ENCODE data around the gene SWT1.
"Not testable (repeated sequence)": the region's sequence is repeated elsewhere in the genome, so short reads cannot be mapped to it uniquely, and the experiment has no call there.

The SWT1 gene

GRCh38 chr1:185227161-185227560, 70.2 kb downstream of the SWT1 start:
- no peak for TF ChIP-seq HDGF (IDR thresholded peaks at IDR 0.05; ENCODE audit: borderline replicate concordance)
- TF ChIP-seq PKNOX1 (IDR thresholded peaks at IDR 0.05) = no peak
- TF ChIP-seq LEF1 (IDR thresholded peaks at IDR 0.05; ENCODE audit: borderline replicate concordance) = no peak
- TF ChIP-seq TARDBP (IDR thresholded peaks at IDR 0.05) = no peak
- ChIA-PET CTCF (no interaction called here), POLR2A (no interaction called here)
- no peak for DNase-seq (ENCODE audit: extremely low spot score)

GRCh38 chr1:185228979-185229378, 72.0 kb downstream of the SWT1 start:
- no peak for TF ChIP-seq ARNT (IDR thresholded peaks at IDR 0.05)
- no peak for TF ChIP-seq FOXM1 (IDR thresholded peaks at IDR 0.05; ENCODE audit: borderline replicate concordance)
- TF ChIP-seq BHLHE40 (IDR thresholded peaks at IDR 0.05; ENCODE audit: borderline replicate concordance) = no peak
- TF ChIP-seq FOXA1 (IDR thresholded peaks at IDR 0.05) = no peak
- TF ChIP-seq SP1 (IDR thresholded peaks at IDR 0.05) = no peak
- no peak for TF ChIP-seq TARDBP (IDR thresholded peaks at IDR 0.05)
- no peak for TF ChIP-seq ZNF384 (IDR thresholded peaks at IDR 0.05)
- TF ChIP-seq SUZ12 (IDR thresholded peaks at IDR 0.05) = no peak
- no peak for TF ChIP-seq FOXK2 (IDR thresholded peaks at IDR 0.05)
- no peak for TF ChIP-seq LEF1 (IDR thresholded peaks at IDR 0.05; ENCODE audit: borderline replicate concordance)
- TF ChIP-seq CTBP1 (IDR thresholded peaks at IDR 0.05; ENCODE audit: borderline replicate concordance) = no peak
- TF ChIP-seq ELF4 (IDR thresholded peaks at IDR 0.05) = no peak
- no peak for TF ChIP-seq NFRKB (IDR thresholded peaks at IDR 0.05)
- no peak for TF ChIP-seq L3MBTL2 (conservative IDR thresholded peaks at IDR 0.05)
- TF ChIP-seq HDGF (IDR thresholded peaks at IDR 0.05; ENCODE audit: borderline replicate concordance) = no peak
- no peak for TF ChIP-seq PKNOX1 (IDR thresholded peaks at IDR 0.05)
- no peak for DNase-seq (ENCODE audit: extremely low spot score)
- CTCF ChIA-PET = no interaction called here
- POLR2A ChIA-PET = no interaction called here

GRCh38 chr1:185229981-185230380, 73.0 kb downstream of the SWT1 start:
- TF ChIP-seq HDGF (IDR thresholded peaks at IDR 0.05; ENCODE audit: borderline replicate concordance) (no peak), FOXA1 (IDR thresholded peaks at IDR 0.05) (no peak), TARDBP (IDR thresholded peaks at IDR 0.05) (no peak), L3MBTL2 (conservative IDR thresholded peaks at IDR 0.05) (no peak), PKNOX1 (IDR thresholded peaks at IDR 0.05) (no peak), SP1 (IDR thresholded peaks at IDR 0.05) (no peak), CTBP1 (IDR thresholded peaks at IDR 0.05; ENCODE audit: borderline replicate concordance) (no peak)
- no peak for DNase-seq (ENCODE audit: extremely low spot score)
- POLR2A ChIA-PET = no interaction called here
- CTCF ChIA-PET = no interaction called here

- no peak for DNase-seq (ENCODE audit: extremely low spot score)
- TF ChIP-seq TARDBP (IDR thresholded peaks at IDR 0.05) (no peak), SUZ12 (IDR thresholded peaks at IDR 0.05) (no peak)
- ChIA-PET POLR2A (no interaction called here), CTCF (interaction anchor here (0.6 kb wide), 1 partner anchor 62 kb away, joined by 3 read pairs; no protein-coding TSS in a partner anchor)
These were observed 75.9 kb downstream of the SWT1 start for GRCh38 chr1:185232874-185233273.

- POLR2A ChIA-PET; CTCF ChIA-PET; DNase-seq (ENCODE audit: extremely low spot score): not testable (repeated sequence)
These were observed 77.2 kb downstream of the SWT1 start for GRCh38 chr1:185234183-185234582.

GRCh38 chr1:185237176-185237575, 80.2 kb downstream of the SWT1 start:
- DNase-seq (ENCODE audit: extremely low spot score); POLR2A ChIA-PET; CTCF ChIA-PET: not testable (repeated sequence)

GRCh38 chr1:185237661-185238060, 80.7 kb downstream of the SWT1 start:
- CTCF ChIA-PET = no interaction called here
- POLR2A ChIA-PET = no interaction called here
- no peak for DNase-seq (ENCODE audit: extremely low spot score)
- TF ChIP-seq SP1 (IDR thresholded peaks at IDR 0.05) = no peak
- no peak for TF ChIP-seq LEF1 (IDR thresholded peaks at IDR 0.05; ENCODE audit: borderline replicate concordance)

- POLR2A ChIA-PET = interaction anchor here (0.6 kb wide), 1 partner anchor 312 kb away, joined by 3 read pairs; no protein-coding TSS in a partner anchor
- CTCF ChIA-PET = interaction anchor here (0.6 kb wide), 1 partner anchor 442 kb away, joined by 4 read pairs; no protein-coding TSS in a partner anchor
These were observed 81.5 kb downstream of the SWT1 start for GRCh38 chr1:185238447-185238846.

More at GRCh38 chr1:185238447-185238846, 81.5 kb downstream of the SWT1 start:
- no peak for DNase-seq (ENCODE audit: extremely low spot score)
- TF ChIP-seq L3MBTL2 (conservative IDR thresholded peaks at IDR 0.05) (no peak), HDGF (IDR thresholded peaks at IDR 0.05; ENCODE audit: borderline replicate concordance) (no peak), TARDBP (IDR thresholded peaks at IDR 0.05) (no peak), ZNF384 (IDR thresholded peaks at IDR 0.05) (no peak), FOXM1 (IDR thresholded peaks at IDR 0.05; ENCODE audit: borderline replicate concordance) (no peak), FOXA1 (IDR thresholded peaks at IDR 0.05) (no peak), FOXK2 (IDR thresholded peaks at IDR 0.05) (no peak), CTBP1 (IDR thresholded peaks at IDR 0.05; ENCODE audit: borderline replicate concordance) (no peak), PKNOX1 (IDR thresholded peaks at IDR 0.05) (no peak), BHLHE40 (IDR thresholded peaks at IDR 0.05; ENCODE audit: borderline replicate concordance) (no peak), SUZ12 (IDR thresholded peaks at IDR 0.05) (no peak), ELF4 (IDR thresholded peaks at IDR 0.05) (no peak), ARNT (IDR thresholded peaks at IDR 0.05) (no peak)

Measured in HEK293T (cell line).